Fibroblast of lung (primary cell): ENCODE measurements around the gene SLC35E4. TPM values are rescaled to one million over a fixed set of nuclear protein-coding genes. Genes with fewer than 3 reads are reported as not detected.

Source experiments
- DNase-seq, 2 donors: peaks; one replicate each; pipeline versions ENCODE4 v3.0.0 to v3.0.0-alpha.2; 2010; ENCODE audit warnings: low read depth in 2 of 2
- H2AFZ ChIP-seq: 2 replicates; pipeline ENCODE4 v1.5.1; 2012; ENCODE audit warnings: low read length, control low read depth, inconsistent platforms
- H3K27ac ChIP-seq: 2 replicates; pipeline ENCODE4 v1.5.1; 2011; ENCODE audit warnings: low read length, control low read depth; ENCODE audit not compliant: insufficient read depth
- H3K27me3 ChIP-seq: 2 replicates; pipeline ENCODE4 v1.5.1; 2011; ENCODE audit warnings: mild to moderate bottlenecking, low read length; ENCODE audit not compliant: control insufficient read depth, insufficient read depth
- H3K36me3 ChIP-seq: 2 replicates; pipeline ENCODE4 v1.5.1; 2011; ENCODE audit warnings: low read length; ENCODE audit not compliant: control insufficient read depth, insufficient read depth
- H3K4me1 ChIP-seq: 2 replicates; pipeline ENCODE4 v1.5.1; 2011; ENCODE audit warnings: low read length; ENCODE audit not compliant: control insufficient read depth, insufficient read depth; ENCODE audit errors: extremely low read depth
- H3K4me2 ChIP-seq: 2 replicates; pipeline ENCODE4 v1.5.1; 2011; ENCODE audit warnings: low read length, control low read depth; ENCODE audit not compliant: insufficient read depth; ENCODE audit errors: extremely low read depth
- H3K4me3 ChIP-seq, 4 experiments: fragments of 200-600 bp in 1 of 4; sonication (generic) in 1 of 4; replicated peaks in 1 of 4; 2 replicates each; pipeline ENCODE4 v1.5.1; 2011 to 2016; ENCODE audit warnings: low read length in 4 of 4, low read depth in 3 of 4, mild to moderate bottlenecking in 3 of 4, control low read depth in 2 of 4, inconsistent platforms in 1 of 4, mixed read lengths in 1 of 4; ENCODE audit not compliant: insufficient read depth in 1 of 4; ENCODE audit errors: control extremely low read depth in 1 of 4
- H3K79me2 ChIP-seq: 2 replicates; pipeline ENCODE4 v1.5.1; 2012; ENCODE audit warnings: mild to moderate bottlenecking, low read length, inconsistent platforms; ENCODE audit not compliant: control insufficient read depth, insufficient read depth
- H3K9ac ChIP-seq: 2 replicates; pipeline ENCODE4 v1.5.1; 2011; ENCODE audit warnings: mild to moderate bottlenecking, low read length, control low read depth; ENCODE audit not compliant: insufficient read depth
- H3K9me3 ChIP-seq: 2 replicates; pipeline ENCODE4 v1.5.1; 2012; ENCODE audit warnings: low read depth, low read length; ENCODE audit not compliant: control insufficient read depth, insufficient read depth
- H4K20me1 ChIP-seq: 2 replicates; pipeline ENCODE4 v1.5.1; 2011; ENCODE audit warnings: low read length; ENCODE audit not compliant: control insufficient read depth, insufficient read depth; ENCODE audit errors: extremely low read depth
- CTCF ChIP-seq, 2 donors: IDR thresholded peaks in 1 of 2; conservative IDR thresholded peaks in 1 of 2; 1 replicate in 1 of 2; 2 replicates in 1 of 2; pipeline ENCODE4 v1.5.1; 2011 to 2012; ENCODE audit warnings: low read length in 2 of 2, control low read depth in 1 of 2, inconsistent platforms in 1 of 2, low read depth in 1 of 2, mild to moderate bottlenecking in 1 of 2
- EZH2 ChIP-seq: IDR thresholded peaks from 2 replicates; pipeline ENCODE4 v1.5.1; 2012; ENCODE audit warnings: low read length, control low read depth, mild to moderate bottlenecking; ENCODE audit errors: missing control alignments
- polyA minus RNA-seq: library from RNA; depleted of rRNA, polyadenylated mRNA; stranded (reverse); fragments of >200 nt; gene quantifications from 2 replicates; pipeline ENCODE4 v1.2.3, GENCODE V29; 2011; ENCODE audit warnings: low replicate concordance
- polyA plus RNA-seq, 2 donors: library from polyadenylated mRNA; depleted of rRNA in 1 of 2; stranded (reverse) in 1 of 2; unstranded in 1 of 2; fragments of >200 nt; gene quantifications; 2 replicates each; pipeline ENCODE4 v1.2.1, GENCODE V29; 2011 to 2012; ENCODE audit warnings: missing spikeins in 1 of 2
- total RNA-seq: library from RNA; depleted of rRNA; stranded (reverse); fragments of >200 nt; gene quantifications from 2 replicates; pipeline ENCODE4 v1.2.1, GENCODE V29; 2014

SLC35E4 gene
- total RNA-seq: 5.4 and 10.1 TPM in 2 replicates
- polyA plus RNA-seq: 2.0 and 3.0 TPM in 2 replicates
- polyA plus RNA-seq (2012): 3.3 and 6.5 TPM in 2 replicates
- 2.4 and 3.1 TPM in 2 replicates for polyA minus RNA-seq

GRCh38 chr22:30635273-30636225 is at the start of gene SLC35E4:
SLC35E4 (plus strand) TSS chr22:30635781; CDS start chr22:30636451, 670 bp downstream.
- peak; percentile 87 to 88 for DNase-seq
- Histone ChIP-seq H2AFZ (peak within 1 kb of the TSS; percentile 87), H4K20me1 (no peaks in the 10 kb centered on the region), H3K9me3 (no peaks in the 10 kb centered on the region), H3K36me3 (no peaks in the 10 kb centered on the region), H3K4me2 (peak within 1 kb of the TSS; percentile 100), H3K4me1 (peaks cover 17% of the 10 kb centered on the region), H3K4me3 (peak within 1 kb of the TSS; percentile 67 to 76 (median 72)), H3K27me3 (no peaks in the 10 kb centered on the region), H3K79me2 (peaks cover 22% of the 10 kb centered on the region), H3K9ac (peak within 1 kb of the TSS; percentile 79), H3K27ac (peak within 1 kb of the TSS; percentile 80)
- peak in 1 of 2 donors; percentile 34 for TF ChIP-seq CTCF (conservative IDR thresholded peaks at IDR 0.05 in 1 of 2, IDR thresholded peaks at IDR 0.05 in 1 of 2; ENCODE audit: low read depth in 1 of 2, low read length in 2 of 2)
- TF ChIP-seq EZH2: no peak

- DNase-seq: no peak
- peaks cover 43% of the 10 kb centered on the region for H3K36me3 ChIP-seq
Measured at GRCh38 chr22:30586414-30586813, 49.2 kb upstream of the SLC35E4 start.

More at GRCh38 chr22:30586414-30586813, 49.2 kb upstream of the SLC35E4 start:
- TF ChIP-seq EZH2 (no peak), CTCF (conservative IDR thresholded peaks at IDR 0.05 in 1 of 2, IDR thresholded peaks at IDR 0.05 in 1 of 2; ENCODE audit: low read depth in 1 of 2, low read length in 2 of 2) (no peak)
- Histone ChIP-seq H3K9me3 (no peaks in the 10 kb centered on the region), H3K4me2 (no peak overlapping the region), H3K27ac (no peak overlapping the region), H3K4me1 (peaks cover 7% of the 10 kb centered on the region), H3K9ac (no peak overlapping the region), H3K27me3 (no peaks in the 10 kb centered on the region), H3K4me3 (no peak overlapping the region), H3K79me2 (peaks cover 24% of the 10 kb centered on the region), H4K20me1 (peaks cover 2% of the 10 kb centered on the region), H2AFZ (no peak overlapping the region)
